ENCODE results near the gene HAGH.

HAGH gene

GRCh38 chr16:1817276-1817589 lies 9.4 kb downstream of the HAGH start:
- no peak overlapping the region for H3K4me3 ChIP-seq (ENCODE audit: low read depth, low read length)
- TF ChIP-seq CTCF (IDR thresholded peaks at IDR 0.05; ENCODE audit: low read depth, low read length) (no peak), MAX (IDR thresholded peaks at IDR 0.05; ENCODE audit: low read depth, low read length) (no peak), MYC (IDR thresholded peaks at IDR 0.05; ENCODE audit: low read depth, low read length) (no peak), POLR2A (IDR thresholded peaks at IDR 0.05; ENCODE audit: extremely low read depth, insufficient read length) (no peak)
- no peak for DNase-seq (ENCODE audit: low read depth)

- no peak for TF ChIP-seq MAX (IDR thresholded peaks at IDR 0.05; ENCODE audit: low read depth, low read length)
- TF ChIP-seq MYC (IDR thresholded peaks at IDR 0.05; ENCODE audit: low read depth, low read length), result no peak
- no peak for TF ChIP-seq CTCF (IDR thresholded peaks at IDR 0.05; ENCODE audit: low read depth, low read length)
- TF ChIP-seq POLR2A (IDR thresholded peaks at IDR 0.05; ENCODE audit: extremely low read depth, insufficient read length), result no peak
- DNase-seq (ENCODE audit: low read depth), result no peak
- H3K4me3 ChIP-seq (ENCODE audit: low read depth, low read length), result no peak overlapping the region
Measured at GRCh38 chr16:1816396-1817275, 10.0 kb downstream of the HAGH start.

- DNase-seq (ENCODE audit: low read depth), result no peak
- H3K4me3 ChIP-seq (ENCODE audit: low read depth, low read length), result no peak overlapping the region
- TF ChIP-seq MYC (IDR thresholded peaks at IDR 0.05; ENCODE audit: low read depth, low read length) (no peak), MAX (IDR thresholded peaks at IDR 0.05; ENCODE audit: low read depth, low read length) (no peak), POLR2A (IDR thresholded peaks at IDR 0.05; ENCODE audit: extremely low read depth, insufficient read length) (no peak), CTCF (IDR thresholded peaks at IDR 0.05; ENCODE audit: low read depth, low read length) (no peak)
Measured at GRCh38 chr16:1815461-1815860, 11.2 kb downstream of the HAGH start.

GRCh38 chr16:1812732-1813163 lies 13.9 kb downstream of the HAGH start:
- peak; percentile 75 for DNase-seq (ENCODE audit: low read depth)
- TF ChIP-seq POLR2A (IDR thresholded peaks at IDR 0.05; ENCODE audit: extremely low read depth, insufficient read length) (no peak), MYC (IDR thresholded peaks at IDR 0.05; ENCODE audit: low read depth, low read length) (peak; percentile 77; the same call in 1 of the 2 replicates), MAX (IDR thresholded peaks at IDR 0.05; ENCODE audit: low read depth, low read length) (peak; percentile 71), CTCF (IDR thresholded peaks at IDR 0.05; ENCODE audit: low read depth, low read length) (peak; percentile 52)
- H3K4me3 ChIP-seq (ENCODE audit: low read depth, low read length), result no peak overlapping the region

- no peak for DNase-seq (ENCODE audit: low read depth)
- no peak overlapping the region for H3K4me3 ChIP-seq (ENCODE audit: low read depth, low read length)
- no peak for TF ChIP-seq CTCF (IDR thresholded peaks at IDR 0.05; ENCODE audit: low read depth, low read length)
- no peak for TF ChIP-seq MAX (IDR thresholded peaks at IDR 0.05; ENCODE audit: low read depth, low read length)
- TF ChIP-seq POLR2A (IDR thresholded peaks at IDR 0.05; ENCODE audit: extremely low read depth, insufficient read length), result no peak
- no peak for TF ChIP-seq MYC (IDR thresholded peaks at IDR 0.05; ENCODE audit: low read depth, low read length)
Measured at GRCh38 chr16:1810536-1810935, 16.1 kb downstream of the HAGH start.
